Spleen (tissue), 7 donors: ENCODE results near the gene ZFYVE28.

ENCODE experiments used
- POLR2A ChIP-seq, 3 donors: fragments of 450-650 bp; IDR thresholded peaks; one replicate each; pipeline ENCODE4 v1.5.1; 2017; ENCODE audit warnings: antibody characterized with exemption in 3 of 3, mild to moderate bottlenecking in 1 of 3
- POLR2AphosphoS5 ChIP-seq, 3 donors: sonication (generic); formaldehyde crosslinking; IDR thresholded peaks; one replicate each; pipeline ENCODE4 v1.5.1; 2017; ENCODE audit warnings: antibody characterized with exemption in 3 of 3
- TF ChIP-seq, protein P1 (sequence below), 11 experiments: fragments of 200-600 bp in 7 of 11; fragments of 450-650 bp in 4 of 11; sonication (generic) in 4 of 11; IDR thresholded peaks in 8 of 11; conservative IDR thresholded peaks in 3 of 11; 1 replicate in 7 of 11; 2 replicates in 4 of 11; pipeline versions ENCODE4 v1.4.0 to v1.8.0; 2016 to 2021; ENCODE audit warnings: antibody characterized with exemption in 11 of 11, inconsistent platforms in 4 of 11, mild to moderate bottlenecking in 1 of 11
- donor health status: DM: no; HTN: no; CAD: no; lungs with moderate emphysema.
- donor health status: DM: no; HTN: no; CAD: no.
- donor health status: DM: no; HTN: no; CAD: no.

DNA sequence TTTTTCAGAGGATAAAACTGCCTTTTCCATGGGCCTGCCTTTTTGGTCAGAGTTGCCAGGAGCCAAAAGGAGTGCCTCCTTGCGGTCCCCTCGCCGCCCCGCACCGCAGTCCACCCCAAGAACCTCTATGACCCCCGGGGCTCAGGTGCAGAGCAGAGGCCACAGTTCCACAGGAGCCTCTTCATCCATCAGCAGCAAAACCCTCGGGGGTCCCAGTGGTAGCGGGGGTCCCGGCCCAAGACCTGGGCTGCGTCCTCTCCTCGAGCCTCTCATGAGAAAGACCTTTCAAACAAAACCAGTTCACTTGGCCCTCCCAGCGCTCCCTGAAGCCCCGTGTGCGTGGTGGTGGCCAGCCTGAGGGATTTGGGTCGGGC is 16.8 kb downstream of the ZFYVE28 start:
- TF ChIP-seq, protein P1, sequence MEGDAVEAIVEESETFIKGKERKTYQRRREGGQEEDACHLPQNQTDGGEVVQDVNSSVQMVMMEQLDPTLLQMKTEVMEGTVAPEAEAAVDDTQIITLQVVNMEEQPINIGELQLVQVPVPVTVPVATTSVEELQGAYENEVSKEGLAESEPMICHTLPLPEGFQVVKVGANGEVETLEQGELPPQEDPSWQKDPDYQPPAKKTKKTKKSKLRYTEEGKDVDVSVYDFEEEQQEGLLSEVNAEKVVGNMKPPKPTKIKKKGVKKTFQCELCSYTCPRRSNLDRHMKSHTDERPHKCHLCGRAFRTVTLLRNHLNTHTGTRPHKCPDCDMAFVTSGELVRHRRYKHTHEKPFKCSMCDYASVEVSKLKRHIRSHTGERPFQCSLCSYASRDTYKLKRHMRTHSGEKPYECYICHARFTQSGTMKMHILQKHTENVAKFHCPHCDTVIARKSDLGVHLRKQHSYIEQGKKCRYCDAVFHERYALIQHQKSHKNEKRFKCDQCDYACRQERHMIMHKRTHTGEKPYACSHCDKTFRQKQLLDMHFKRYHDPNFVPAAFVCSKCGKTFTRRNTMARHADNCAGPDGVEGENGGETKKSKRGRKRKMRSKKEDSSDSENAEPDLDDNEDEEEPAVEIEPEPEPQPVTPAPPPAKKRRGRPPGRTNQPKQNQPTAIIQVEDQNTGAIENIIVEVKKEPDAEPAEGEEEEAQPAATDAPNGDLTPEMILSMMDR (IDR thresholded peaks at IDR 0.05 in 8 of 11, conservative IDR thresholded peaks at IDR 0.05 in 3 of 11): no peak
- TF ChIP-seq POLR2A (IDR thresholded peaks at IDR 0.05) (no peak), POLR2AphosphoS5 (IDR thresholded peaks at IDR 0.05) (no peak)
